ENCODE measurements around the gene TRMU.

Gene TRMU

DNA sequence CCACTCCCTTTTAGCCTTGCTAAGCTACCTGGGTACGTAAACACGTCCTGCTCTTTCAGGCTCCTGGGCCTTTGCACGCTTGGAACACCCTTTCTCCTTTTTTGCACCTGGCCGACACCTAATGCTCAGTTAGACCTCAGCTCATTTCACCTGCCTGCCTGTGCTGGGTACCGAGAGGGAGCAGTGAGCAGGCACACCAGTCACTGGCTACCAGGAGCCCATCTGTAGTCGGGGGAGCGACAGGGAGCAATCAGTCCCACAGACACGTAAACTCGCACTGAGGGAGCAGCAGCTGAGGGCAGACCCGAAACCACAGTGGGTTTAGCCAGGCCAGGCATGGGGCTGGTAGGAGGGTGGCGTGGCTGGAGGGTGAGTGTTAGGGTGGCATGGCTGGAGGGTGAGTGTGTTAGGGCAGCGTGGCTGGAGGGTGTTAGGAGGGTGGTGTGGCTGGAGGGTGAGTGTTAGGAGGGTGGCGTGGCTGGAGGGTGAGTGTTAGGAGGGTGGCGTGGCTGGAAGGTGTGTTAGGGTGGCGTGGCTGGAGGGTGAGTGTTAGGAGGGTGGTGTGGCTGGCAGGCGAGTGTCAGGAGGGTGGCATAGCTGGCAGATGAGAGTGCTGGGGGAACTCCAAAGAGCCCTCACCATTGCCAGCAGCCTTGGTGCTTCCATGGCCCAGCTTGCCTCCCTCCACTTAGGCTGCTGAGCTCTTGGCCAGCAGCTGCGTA is 45.2 kb upstream of the TRMU start:
- no peak for DNase-seq (ENCODE audit: extremely low read depth, low read depth)
- TF ChIP-seq CTCF (IDR thresholded peaks at IDR 0.05; ENCODE audit: low read depth, low read length), result no peak

GRCh38 chr22:46290843-46291785 is 44.4 kb upstream of the TRMU start:
- no peak for TF ChIP-seq CTCF (IDR thresholded peaks at IDR 0.05; ENCODE audit: low read depth, low read length)
- DNase-seq (ENCODE audit: extremely low read depth, low read depth), result no peak

DNA sequence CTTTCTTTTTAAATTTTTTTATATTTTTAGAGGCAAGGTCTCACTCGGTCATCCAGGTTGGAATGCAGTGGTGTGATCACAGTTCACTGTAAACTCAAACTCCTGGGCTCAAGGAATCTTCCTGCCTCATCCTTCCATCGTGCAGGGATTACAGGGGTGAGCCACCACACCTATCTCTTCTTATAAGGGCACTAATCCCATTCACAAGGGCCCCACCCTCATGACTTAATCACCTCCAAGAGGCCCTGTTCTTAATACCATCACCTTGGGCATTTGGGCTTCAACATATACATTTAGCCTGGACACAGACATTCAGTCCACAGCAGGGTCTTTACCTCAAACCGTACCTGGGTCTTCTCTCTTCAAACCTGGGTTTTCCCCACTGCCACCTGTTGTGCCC is 43.3 kb upstream of the TRMU start:
- no peak for DNase-seq (ENCODE audit: extremely low read depth, low read depth)
- TF ChIP-seq CTCF (IDR thresholded peaks at IDR 0.05; ENCODE audit: low read depth, low read length), result no peak

DNA sequence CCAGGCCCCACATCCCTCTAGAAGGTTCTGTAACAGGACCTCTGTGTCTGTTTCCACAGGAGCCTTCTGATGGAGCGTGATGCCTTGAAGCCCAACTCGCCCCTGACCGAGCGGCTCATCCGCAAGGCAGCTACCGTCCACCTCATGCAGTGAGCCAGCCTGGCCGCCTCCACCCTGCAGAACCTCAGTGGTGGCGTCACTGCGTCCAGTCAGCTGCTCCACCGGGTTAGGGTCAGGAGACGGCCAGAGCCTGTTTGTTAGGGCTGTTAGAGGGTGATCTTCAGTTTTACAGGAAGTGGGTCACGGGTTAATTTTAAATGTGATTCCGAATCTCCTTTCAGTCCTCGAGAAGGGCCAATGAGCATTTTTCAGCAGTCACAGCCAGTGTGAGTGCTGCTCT is 42.8 kb upstream of the TRMU start:
- no peak for DNase-seq (ENCODE audit: extremely low read depth, low read depth)
- TF ChIP-seq CTCF (IDR thresholded peaks at IDR 0.05; ENCODE audit: low read depth, low read length), result no peak

DNA sequence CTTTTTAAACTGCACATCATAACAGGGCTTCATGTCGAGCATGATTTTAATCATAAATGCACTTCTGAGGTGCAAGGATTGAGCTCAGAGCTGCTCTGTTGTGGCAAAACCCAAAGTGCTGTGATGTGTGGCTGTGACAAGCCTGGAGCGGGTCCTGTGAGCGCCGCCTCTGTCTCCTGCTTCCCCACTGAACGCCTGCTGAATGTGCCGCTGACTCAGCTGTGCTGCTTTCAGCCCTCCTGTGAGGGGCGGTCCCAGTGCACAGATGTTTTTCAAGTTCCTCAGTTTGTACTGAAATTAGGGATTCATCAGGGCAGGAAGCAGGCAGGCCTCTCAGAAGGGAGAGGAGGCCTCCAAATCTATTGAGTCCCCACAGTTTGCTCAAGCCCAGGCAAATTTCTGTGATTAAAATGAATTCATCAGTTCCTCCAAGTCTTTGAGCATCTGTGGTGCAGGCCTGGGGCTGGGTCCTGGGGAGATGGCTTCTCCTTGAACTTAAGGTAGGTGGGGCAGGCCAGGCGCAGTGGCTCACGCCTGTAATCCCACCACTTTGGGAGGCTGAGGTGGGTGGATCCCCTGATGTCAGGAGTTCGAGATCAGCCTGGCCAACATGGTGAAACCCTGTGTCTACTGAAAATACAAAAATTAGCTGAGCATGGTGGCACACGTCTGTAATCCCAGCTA is 41.8 kb upstream of the TRMU start:
- no peak for DNase-seq (ENCODE audit: extremely low read depth, low read depth)
- no peak for TF ChIP-seq CTCF (IDR thresholded peaks at IDR 0.05; ENCODE audit: low read depth, low read length)

DNA sequence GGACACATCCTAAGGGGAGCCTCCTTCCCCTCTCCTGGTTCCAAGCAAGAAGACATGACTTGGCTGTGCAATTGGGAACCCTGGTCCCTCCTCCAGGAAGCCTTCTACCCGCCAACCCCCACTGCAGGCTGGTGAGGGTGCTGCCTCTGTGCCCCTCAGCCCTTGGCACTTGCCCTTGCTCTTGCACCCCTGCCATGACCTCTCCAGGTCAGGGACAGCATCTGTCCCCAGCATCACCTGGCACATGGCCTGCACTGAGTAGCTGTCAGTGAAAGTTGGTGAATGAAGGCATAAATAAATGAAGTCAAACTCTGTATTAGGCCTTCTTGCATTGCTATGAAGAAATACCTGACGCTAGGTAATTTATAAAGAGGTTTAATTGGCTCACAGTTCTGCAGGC is 40.7 kb upstream of the TRMU start:
- no peak for DNase-seq (ENCODE audit: extremely low read depth, low read depth)
- TF ChIP-seq CTCF (IDR thresholded peaks at IDR 0.05; ENCODE audit: low read depth, low read length), result no peak
